Measurements from ENCODE around the gene CEP295NL. TPM values are rescaled to one million over a fixed set of nuclear protein-coding genes. Genes with fewer than 3 reads are reported as not detected.

CEP295NL gene
- total and polyA plus RNA-seq, 2 of the 13 experiments (the other 11 are each of a cell fraction or from before 2014, with no cell fraction given), result not detected

GRCh38 chr17:78933025-78933958 lies 30.3 kb upstream of the CEP295NL start (continued):
- no peak for TF ChIP-seq SAFB2 (CRISPR knock-in tag; IDR thresholded peaks at IDR 0.05; ENCODE audit: borderline replicate concordance, low read depth)
- no peak for TF ChIP-seq ZNF503 (CRISPR knock-in tag; IDR thresholded peaks at IDR 0.05)
- no peak for TF ChIP-seq SATB2 (CRISPR knock-in tag; IDR thresholded peaks at IDR 0.05)
- TF ChIP-seq ZSCAN25 (CRISPR knock-in tag; IDR thresholded peaks at IDR 0.05), result no peak
- TF ChIP-seq, protein P1, sequence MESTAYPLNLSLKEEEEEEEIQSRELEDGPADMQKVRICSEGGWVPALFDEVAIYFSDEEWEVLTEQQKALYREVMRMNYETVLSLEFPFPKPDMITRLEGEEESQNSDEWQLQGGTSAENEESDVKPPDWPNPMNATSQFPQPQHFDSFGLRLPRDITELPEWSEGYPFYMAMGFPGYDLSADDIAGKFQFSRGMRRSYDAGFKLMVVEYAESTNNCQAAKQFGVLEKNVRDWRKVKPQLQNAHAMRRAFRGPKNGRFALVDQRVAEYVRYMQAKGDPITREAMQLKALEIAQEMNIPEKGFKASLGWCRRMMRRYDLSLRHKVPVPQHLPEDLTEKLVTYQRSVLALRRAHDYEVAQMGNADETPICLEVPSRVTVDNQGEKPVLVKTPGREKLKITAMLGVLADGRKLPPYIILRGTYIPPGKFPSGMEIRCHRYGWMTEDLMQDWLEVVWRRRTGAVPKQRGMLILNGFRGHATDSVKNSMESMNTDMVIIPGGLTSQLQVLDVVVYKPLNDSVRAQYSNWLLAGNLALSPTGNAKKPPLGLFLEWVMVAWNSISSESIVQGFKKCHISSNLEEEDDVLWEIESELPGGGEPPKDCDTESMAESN (CRISPR knock-in tag; conservative IDR thresholded peaks at IDR 0.05), result no peak
- no peak for TF ChIP-seq SYNCRIP (IDR thresholded peaks at IDR 0.05; ENCODE audit: insufficient read depth, low read depth, low read length)
- no peak for TF ChIP-seq REPIN1 (CRISPR knock-in tag; IDR thresholded peaks at IDR 0.05; ENCODE audit: borderline replicate concordance, low read depth)
- TF ChIP-seq ZNF678 (CRISPR knock-in tag; IDR thresholded peaks at IDR 0.05), result no peak
- no peak for TF ChIP-seq ZNF121 (CRISPR knock-in tag; IDR thresholded peaks at IDR 0.05)
- TF ChIP-seq PRMT3 (CRISPR knock-in tag; IDR thresholded peaks at IDR 0.05; ENCODE audit: borderline replicate concordance, low read depth), result no peak
- TF ChIP-seq RBFOX2 (IDR thresholded peaks at IDR 0.05; ENCODE audit: low read depth, low read length), result no peak
- TF ChIP-seq U2AF2 (IDR thresholded peaks at IDR 0.05; ENCODE audit: low read depth, low read length), result no peak
- no peak; the same call in 1 of the 2 replicates for TF ChIP-seq ZNF572 (CRISPR knock-in tag; IDR thresholded peaks at IDR 0.05)
- no peak for TF ChIP-seq ATAD3A (CRISPR knock-in tag; IDR thresholded peaks at IDR 0.05)
- no peak for TF ChIP-seq CHCHD3 (CRISPR knock-in tag; IDR thresholded peaks at IDR 0.05)
- TF ChIP-seq ZNF75D (CRISPR knock-in tag; IDR thresholded peaks at IDR 0.05; ENCODE audit: borderline replicate concordance), result no peak
- no peak for TF ChIP-seq RBM22 (optimal IDR thresholded peaks at IDR 0.05; ENCODE audit: low read length)
- TF ChIP-seq SRY (CRISPR knock-in tag; IDR thresholded peaks at IDR 0.05), result no peak
- no peak for TF ChIP-seq HNRNPH1 (optimal IDR thresholded peaks at IDR 0.05; ENCODE audit: low read depth, low read length)
- TF ChIP-seq MTERF4 (CRISPR knock-in tag; IDR thresholded peaks at IDR 0.05), result no peak
- TF ChIP-seq ZNF777 (CRISPR knock-in tag; IDR thresholded peaks at IDR 0.05), result no peak
- no peak for TF ChIP-seq ZKSCAN1 (IDR thresholded peaks at IDR 0.05; ENCODE audit: low read length)
- peak; percentile 70 for TF ChIP-seq ATF7 (IDR thresholded peaks at IDR 0.05)
- TF ChIP-seq ATF7 (CRISPR knock-in tag; IDR thresholded peaks at IDR 0.05), result peak; percentile 33; the same call in 1 of the 2 replicates
- peak; percentile 58 for TF ChIP-seq CEBPG (CRISPR knock-in tag; IDR thresholded peaks at IDR 0.05)
- no peak for TF ChIP-seq CBFB (CRISPR knock-in tag; IDR thresholded peaks at IDR 0.05)
- no peak for TF ChIP-seq ZNF615 (CRISPR knock-in tag; IDR thresholded peaks at IDR 0.05; ENCODE audit: borderline replicate concordance)
- TF ChIP-seq SOX5 (CRISPR knock-in tag; IDR thresholded peaks at IDR 0.05; ENCODE audit: borderline replicate concordance), result peak; percentile 69; the same call in 1 of the 2 replicates

Data from HepG2 (cell line).